ENCODE results near the gene NKX2-1.
"Not testable (repeated sequence)": the region's sequence is repeated elsewhere in the genome, so short reads cannot be mapped to it uniquely, and the experiment has no call there.

The NKX2-1 gene

GRCh38 chr14:36519431-36520321 is at the start of gene NKX2-1:
Gene NKX2-1, minus strand, starts transcription at chr14:36520232. Its CDS starts 103 bp downstream, at chr14:36520129.
- no peak for DNase-seq

DNA sequence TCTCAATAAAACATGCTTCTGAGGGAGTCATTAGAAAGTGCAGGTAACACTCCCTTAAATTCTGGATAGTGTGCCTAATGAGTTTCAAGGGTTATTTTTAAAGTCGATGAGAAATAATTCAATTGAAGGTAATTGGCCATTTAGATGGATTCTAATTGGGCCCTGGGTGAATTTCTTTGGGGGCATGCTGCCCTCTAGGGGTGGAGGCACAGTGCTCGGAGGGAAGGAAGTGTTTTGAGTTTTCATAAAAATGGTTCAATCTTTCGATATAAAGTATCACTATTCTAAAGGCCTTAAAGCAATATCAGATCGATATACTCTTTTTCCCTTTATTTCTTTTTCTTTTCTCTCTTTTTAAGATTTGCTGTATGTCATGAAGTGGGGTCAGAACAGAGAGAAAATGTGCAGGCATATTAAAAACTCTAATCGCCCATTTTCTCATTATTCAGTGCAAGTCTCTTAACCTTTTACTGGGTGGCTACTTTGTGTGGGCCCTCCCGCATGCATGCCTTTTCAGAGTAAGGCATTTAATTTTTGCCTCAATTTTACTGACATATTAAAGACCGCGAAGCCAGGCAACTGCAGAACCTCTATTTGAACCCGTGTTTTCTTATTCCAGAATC is 36.9 kb upstream of the NKX2-1 start:
- peak; percentile 2 for DNase-seq

DNA sequence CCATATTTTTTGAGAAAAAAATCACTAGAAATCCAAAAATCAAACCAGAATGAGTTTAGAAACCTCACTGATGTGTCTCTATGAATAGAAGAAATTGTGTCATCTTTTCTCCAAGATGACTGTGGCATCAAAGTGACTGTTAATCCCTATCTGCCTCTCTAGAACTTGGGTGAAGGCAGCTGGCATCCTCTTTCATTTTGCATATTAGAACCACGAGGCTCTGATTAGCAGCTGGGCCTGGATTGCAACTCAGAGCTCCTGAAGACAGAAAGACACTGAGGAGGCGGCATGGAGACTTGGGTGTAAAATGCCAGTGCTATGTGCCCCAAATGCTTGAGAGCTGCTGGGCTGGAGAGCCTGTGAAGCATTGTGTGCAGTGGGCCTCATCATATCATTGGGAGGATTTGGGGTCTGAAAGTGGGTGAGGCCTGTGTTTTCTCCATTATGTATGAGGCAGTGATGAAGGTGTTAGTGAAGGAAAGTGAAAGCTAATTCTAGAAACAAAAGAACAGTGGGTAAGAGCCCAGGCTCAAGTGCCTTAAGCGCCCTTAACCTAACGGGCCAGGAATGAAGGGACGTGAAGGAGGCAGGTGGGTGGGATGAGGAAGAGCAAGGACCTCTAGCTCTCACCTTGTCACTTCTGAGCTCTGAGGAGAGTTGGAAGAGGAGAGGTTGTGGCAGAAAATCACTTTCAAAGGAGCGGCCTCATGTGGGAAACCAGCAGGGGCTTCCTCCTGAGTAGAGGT is 36.1 kb upstream of the NKX2-1 start:
- DNase-seq, result no peak

- DNase-seq, result peak; percentile 44
These were observed 33.7 kb upstream of the NKX2-1 start for GRCh38 chr14:36553656-36554260.

DNA sequence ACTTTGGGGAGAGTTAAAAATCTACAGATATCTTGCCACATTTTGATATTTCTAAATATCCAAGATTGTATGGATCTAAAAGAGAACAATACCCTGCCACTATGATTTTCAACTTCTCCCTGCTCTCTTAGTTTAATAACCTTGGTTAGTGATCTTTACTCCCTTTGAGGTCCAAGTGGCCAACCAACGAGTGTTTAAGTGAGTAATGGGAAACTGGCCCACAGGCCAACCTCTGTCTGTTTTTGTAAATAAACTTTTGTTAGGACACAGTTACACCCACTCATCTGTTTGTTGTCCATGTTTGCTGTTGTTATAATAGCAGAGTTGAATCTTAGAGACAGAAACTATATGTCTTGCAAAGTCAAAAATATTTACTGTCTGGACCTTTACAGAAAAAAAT is 30.9 kb upstream of the NKX2-1 start:
- DNase-seq, result no peak

GRCh38 chr14:36544280-36544679 is 24.2 kb upstream of the NKX2-1 start:
- not testable (repeated sequence) for DNase-seq

DNA sequence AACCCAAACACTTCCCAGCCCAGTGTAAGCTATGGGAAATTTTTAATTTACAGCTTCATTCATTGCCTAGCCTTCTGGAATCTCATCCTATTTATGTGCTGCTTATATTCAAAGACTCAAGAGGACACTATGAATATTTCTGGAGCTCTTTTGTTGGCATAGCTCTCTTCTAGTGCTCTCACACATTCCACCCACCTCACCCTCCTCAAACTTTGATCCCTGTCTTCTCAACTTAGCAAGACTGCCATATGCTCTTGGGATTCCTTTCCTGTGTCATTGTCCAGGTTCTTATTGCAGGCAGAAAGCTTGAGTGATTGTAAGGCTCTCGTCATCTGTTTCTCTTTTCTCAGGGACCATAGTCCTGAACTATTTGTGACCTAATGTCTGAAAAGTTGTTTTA is 18.0 kb upstream of the NKX2-1 start:
- DNase-seq, result no peak

- DNase-seq, result no peak
These were observed 9.0 kb upstream of the NKX2-1 start for GRCh38 chr14:36529062-36529461.

DNA sequence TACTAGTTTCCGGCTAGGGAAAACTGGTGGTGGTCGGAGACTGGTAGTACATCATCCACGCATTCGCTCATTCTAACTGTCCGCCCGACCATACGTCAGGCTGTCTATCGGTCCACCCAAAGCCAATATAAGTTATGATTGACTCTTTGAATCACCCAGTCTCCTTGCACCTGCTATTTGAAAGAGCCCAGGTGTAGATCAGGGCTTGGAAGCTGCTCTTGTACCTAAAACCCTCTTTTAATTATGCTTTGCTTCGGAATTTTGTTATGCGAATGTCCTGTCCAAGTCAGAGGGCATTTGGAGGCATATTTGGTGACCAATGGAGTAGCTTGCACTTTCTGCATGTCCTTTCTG is 5.7 kb upstream of the NKX2-1 start:
- no peak for DNase-seq

DNA sequence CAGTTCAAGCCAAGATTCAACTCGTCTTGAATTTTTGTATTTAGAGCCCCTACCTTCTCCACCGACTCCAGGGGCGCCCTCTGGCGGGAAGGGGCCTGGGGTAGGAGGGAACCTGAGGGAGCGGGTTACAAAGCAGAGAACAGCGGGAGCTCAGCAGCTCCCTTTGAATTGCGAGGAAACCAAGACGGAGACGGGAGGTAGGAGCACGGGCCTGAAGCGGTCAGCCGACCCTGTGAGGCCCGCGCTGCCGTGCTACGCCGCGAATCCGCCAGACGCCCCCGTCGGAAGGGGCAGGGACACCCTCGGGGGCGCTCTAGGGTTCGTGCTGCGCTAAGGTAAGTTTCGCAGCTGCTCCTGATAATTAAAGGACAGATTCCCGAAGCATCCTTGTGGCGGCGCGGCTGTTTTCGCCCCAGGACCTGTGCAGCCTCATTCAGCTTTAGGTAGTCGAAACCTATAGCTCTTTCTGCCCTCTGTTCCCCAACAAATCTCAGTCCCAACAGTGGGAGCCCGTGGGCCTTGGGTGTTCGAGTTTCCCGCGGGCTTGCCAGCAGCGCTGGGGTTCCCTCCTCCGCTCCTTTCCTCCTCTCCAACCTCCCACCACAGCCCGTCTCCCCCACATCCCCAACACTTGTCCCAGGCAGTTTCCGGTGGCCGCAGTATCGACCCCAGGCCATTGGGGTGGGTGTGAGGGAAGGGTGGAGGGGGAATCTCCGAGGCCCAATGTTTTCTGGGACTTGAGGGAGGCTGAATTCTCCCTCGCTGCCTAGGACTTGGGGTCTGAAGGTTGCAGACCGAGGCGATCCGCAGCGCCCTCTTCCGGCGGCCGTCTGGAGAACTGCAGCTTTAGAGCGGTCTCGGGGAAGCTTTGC is 5.1 kb upstream of the NKX2-1 start:
- DNase-seq, result no peak

DNA sequence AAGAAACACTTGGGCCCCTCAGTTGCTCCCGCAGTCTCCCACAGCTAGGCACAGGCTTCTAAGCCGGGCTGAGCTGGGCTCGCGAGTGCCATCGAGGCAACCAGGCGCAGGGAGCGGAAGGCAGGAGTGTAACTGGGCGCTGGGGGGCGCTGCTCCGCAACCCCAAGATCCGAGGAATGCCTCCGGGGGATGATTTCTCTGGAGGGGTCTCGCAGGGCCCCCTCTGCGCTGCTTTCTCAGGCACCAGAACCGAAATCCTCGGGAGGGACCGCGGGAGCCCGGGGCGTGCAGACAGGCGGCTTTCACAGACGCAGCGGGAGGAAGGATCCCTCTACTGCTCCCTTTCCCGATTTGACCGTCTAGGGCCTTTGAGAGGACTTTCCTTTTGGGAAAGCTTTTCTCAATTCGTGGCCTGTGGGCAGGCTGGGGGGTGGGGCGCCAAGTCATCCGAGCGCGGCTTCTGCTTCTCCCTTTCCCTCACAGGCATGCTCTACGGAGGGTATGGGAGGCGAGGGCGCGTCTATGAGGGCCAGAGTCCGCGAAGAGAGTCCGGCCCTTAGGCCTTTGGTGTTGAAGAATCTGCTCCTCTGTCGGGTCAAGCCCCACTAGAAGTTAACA is 4.3 kb upstream of the NKX2-1 start:
- DNase-seq, result no peak

- no peak for DNase-seq
These were observed 3.1 kb upstream of the NKX2-1 start for GRCh38 chr14:36522972-36523715.

DNA sequence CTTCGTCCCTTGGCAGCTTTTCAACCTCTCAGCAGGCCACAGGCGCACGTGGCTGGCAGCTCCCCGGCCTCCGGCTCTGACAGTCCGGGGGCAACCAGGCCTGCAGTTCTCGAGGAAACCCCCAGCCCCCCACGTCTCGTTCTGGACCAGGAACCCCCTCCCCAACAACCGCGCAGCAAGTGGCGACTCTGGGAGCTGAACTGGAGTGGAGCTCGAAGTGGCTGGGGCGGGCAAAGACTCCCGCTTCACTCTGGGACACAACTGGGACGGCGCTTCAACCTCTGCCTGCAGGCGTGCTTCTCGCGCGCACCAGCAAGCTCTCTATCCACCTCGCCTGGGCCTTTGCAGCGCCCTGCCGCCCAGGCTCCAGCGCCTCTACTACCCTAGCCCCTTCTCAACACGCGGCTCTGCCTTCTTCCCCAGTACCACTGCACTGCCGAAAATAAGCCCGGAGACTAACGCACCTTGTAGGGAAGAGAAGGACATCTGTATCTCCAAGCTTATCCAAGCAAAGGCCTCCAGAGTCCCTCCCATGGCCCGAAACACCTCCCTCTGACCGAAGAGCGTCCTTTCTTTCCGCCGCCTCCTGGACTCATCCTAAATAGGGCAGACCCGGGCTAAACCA is 2.4 kb upstream of the NKX2-1 start:
- DNase-seq, result no peak

DNA sequence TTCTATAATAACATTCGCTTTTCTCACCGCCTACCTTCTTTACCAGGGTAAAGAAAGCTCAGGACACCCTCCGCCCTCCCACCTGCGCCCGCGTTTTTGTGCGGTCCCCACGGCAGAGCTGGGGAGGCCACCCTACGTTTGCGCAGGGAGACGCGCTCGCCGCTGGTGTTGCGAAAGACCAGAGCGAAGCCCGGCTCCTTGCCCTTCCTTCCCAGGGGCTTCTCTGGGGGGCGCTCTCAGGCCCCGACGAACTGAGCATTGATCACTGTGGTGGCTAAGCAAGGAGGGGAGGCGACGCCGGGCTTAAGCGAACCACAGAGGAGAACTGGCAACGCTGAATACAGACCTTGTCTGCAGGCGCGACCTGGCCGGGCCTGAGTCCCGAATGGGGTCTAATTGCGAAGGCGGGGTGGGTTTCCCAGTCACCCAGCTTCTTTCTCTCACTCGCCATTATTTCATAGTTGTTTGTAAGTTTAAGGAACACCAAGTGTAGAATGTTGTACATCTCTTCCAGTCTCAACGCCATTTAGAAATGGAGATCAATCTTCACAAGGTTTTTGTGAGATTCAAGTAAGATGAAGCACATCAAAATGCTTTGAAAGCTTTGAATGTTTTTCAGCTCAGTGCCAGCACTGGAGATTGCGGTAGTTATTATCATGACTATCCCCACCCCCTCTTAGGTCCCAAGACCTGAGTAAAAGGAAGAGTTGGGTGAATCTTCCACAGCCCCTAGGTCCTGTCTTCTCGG is 1.7 kb upstream of the NKX2-1 start:
- no peak for DNase-seq

GRCh38 chr14:36520601-36521525 is 831 bp upstream of the NKX2-1 start:
- no peak for DNase-seq

DNA sequence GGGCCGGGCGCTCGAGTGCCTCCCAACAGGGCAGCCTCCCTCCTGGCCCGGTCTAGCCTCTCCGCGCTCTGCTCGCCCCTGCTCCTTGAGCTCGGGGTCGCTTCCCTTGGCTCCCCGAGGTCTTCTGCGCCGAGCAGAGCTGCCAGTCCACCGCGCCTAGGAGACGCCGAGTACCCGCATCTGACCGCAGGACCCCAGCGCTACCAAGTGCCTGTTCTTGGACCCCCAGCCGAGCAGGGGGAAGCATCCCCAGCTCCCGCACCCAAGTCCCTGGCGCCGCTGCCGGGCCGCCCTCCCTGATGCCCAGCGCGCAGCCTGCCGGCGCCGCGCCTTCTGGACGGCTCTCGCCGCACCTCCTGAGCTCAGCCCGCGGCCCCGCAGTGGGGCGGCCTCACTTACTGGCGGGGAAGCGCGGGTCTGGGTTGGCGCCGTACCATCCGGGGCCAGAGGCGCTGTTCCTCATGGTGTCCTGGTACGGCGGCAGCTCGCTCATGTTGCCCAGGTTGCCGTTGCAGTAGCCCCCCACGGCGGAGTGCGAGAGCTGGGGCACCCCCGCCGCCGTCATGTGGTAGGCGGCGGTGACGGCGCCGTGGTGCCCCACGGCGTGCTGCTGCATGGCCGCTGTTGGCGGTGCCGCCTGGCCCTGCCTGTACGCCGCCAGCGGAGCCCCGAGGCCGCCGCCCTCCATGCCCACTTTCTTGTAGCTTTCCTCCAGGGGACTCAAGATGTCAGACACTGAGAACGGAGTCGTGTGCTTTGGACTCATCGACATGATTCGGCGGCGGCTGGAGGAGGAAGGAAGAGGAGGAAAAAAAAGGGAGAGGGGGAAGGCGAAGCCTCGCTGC is 1.2 kb downstream of the NKX2-1 start:
- DNase-seq, result no peak

DNA sequence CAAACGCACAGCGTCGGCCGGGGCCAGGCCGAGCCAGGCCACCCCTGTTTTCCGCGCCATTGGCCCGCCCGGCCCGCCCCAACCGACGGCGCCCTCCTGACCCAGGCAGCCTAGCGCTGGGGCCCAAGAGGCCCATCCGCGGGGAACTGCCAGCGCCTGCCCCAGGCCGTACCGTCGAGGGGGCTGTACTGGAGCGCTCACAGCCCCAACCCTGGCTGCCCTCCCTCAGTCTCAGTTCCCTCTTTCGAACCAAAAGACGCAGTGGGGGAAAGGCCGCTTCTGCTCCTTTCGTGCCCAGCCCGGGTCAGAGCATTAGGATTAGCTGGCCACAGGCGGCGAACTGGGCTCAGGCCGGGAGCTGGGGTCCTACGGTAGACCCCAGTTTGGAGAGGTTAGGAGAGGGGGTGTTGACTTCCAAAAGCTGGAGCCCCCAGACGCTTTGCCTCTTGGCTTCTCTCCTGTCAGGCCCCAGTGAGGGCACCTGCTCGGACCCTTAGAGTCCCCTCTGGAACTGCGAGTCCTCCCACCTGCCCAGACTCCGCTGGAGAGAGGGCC is 1.9 kb downstream of the NKX2-1 start:
- no peak for DNase-seq
